K562 (cell line): Measurements from ENCODE around the gene AJM1. TPM values are rescaled to one million over a fixed set of nuclear protein-coding genes. Genes with fewer than 3 reads are reported as not detected.

Experiments
- ATAC-seq: fragments of 200-7000 bp; cut with Tn5 transposase; 3 replicates; pipeline ENCODE4 v1.9.1; 2020; ENCODE audit warnings: moderate library complexity
- BruUV-seq: library from RNA; stranded (reverse); fragments of 400-500 nt; replicated peaks from 2 replicates; lab custom pipeline; 2021; lab: Mats Ljungman, UMichigan
- CTCF ChIA-PET: fragments of 300-600 bp; formaldehyde crosslinking; extraction: SDS; loops from one replicate; lab custom pipeline; 2021; ENCODE audit warnings: low intra/inter-chr PET ratio; lab: Yijun Ruan, JAX
- POLR2A ChIA-PET: fragments of 300-600, 350-650 bp; sonication (Branson Sonifier 250); formaldehyde crosslinking; extraction: SDS; loops from one replicate; lab custom pipeline; 2021; ENCODE audit warnings: antibody characterized with exemption, inconsistent platforms; lab: Yijun Ruan, JAX
- DNase-seq, 4 experiments: peaks; one replicate each; pipeline versions ENCODE4 v3.0.0 to v3.0.0-alpha.2; 2011 to 2018; ENCODE audit warnings: low spot score in 3 of 4, mixed read lengths in 3 of 4; ENCODE audit errors: extremely low read depth in 1 of 4
- FAIRE-seq: peaks from 2 replicates; lab custom pipeline; 2011; peaks lifted over from hg19 to GRCh38; lab: Jason Lieb, UNC
- H2AFZ ChIP-seq: 2 replicates; pipeline ENCODE4 v1.6.0; 2011; ENCODE audit warnings: low read depth, low read length, control low read depth, inconsistent platforms
- H3K27ac ChIP-seq: fragments of 200-600 bp; 3 replicates; pipeline ENCODE4 v1.8.0; 2011; ENCODE audit warnings: low read depth, mild to moderate bottlenecking, control low read depth, inconsistent platforms, low read length, moderate library complexity, mixed read lengths; ENCODE audit errors: extremely low read depth
- H3K27me3 ChIP-seq, 2 experiments: fragments of 300-600 bp in 1 of 2; 2 replicates in 1 of 2; 3 replicates in 1 of 2; pipeline versions ENCODE4 v1.6.0 to v1.8.0; 2011; ENCODE audit warnings: inconsistent platforms in 2 of 2, low read length in 2 of 2, mild to moderate bottlenecking in 1 of 2, mixed read lengths in 1 of 2, moderate library complexity in 1 of 2; ENCODE audit not compliant: control insufficient read depth in 2 of 2, insufficient read depth in 2 of 2
- H3K36me3 ChIP-seq: fragments of 300-600 bp; 3 replicates; pipeline ENCODE4 v1.8.0; 2011; ENCODE audit warnings: mild to moderate bottlenecking, low read length, inconsistent platforms; ENCODE audit not compliant: control insufficient read depth, insufficient read depth
- H3K4me1 ChIP-seq, 2 experiments: fragments of 200-600 bp in 1 of 2; replicated peaks in 1 of 2; 2 replicates in 1 of 2; 3 replicates in 1 of 2; pipeline versions ENCODE4 v1.5.1 to v1.8.0; 2011; ENCODE audit warnings: inconsistent platforms in 2 of 2, low read length in 2 of 2, mild to moderate bottlenecking in 1 of 2, mixed read lengths in 1 of 2, moderate library complexity in 1 of 2; ENCODE audit not compliant: control insufficient read depth in 2 of 2, insufficient read depth in 2 of 2
- H3K4me2 ChIP-seq: 2 replicates; pipeline ENCODE4 v1.6.1; 2011; ENCODE audit warnings: low read length, control low read depth, inconsistent platforms, mixed read lengths; ENCODE audit not compliant: insufficient read depth
- H3K4me3 ChIP-seq: fragments of 200-600 bp; sonication (generic), shearing (Covaris generic); 2 replicates; pipeline ENCODE4 v1.5.1; 2016; ENCODE audit warnings: control low read depth, inconsistent platforms
- H3K79me2 ChIP-seq: fragments of 200-600 bp; 3 replicates; pipeline ENCODE4 v1.8.0; 2011; ENCODE audit warnings: low read length, inconsistent platforms; ENCODE audit not compliant: control insufficient read depth, insufficient read depth
- H3K9ac ChIP-seq, 2 experiments: 2 replicates each; pipeline versions ENCODE4 v1.6.0 to v1.6.1; 2011; ENCODE audit warnings: low read depth in 2 of 2, low read length in 2 of 2, control low read depth in 1 of 2, inconsistent platforms in 1 of 2, mild to moderate bottlenecking in 1 of 2, mixed read lengths in 1 of 2; ENCODE audit not compliant: insufficient read depth in 1 of 2
- H3K9me1 ChIP-seq: one replicate; pipeline ENCODE4 v1.6.0; 2011; ENCODE audit warnings: inconsistent platforms, mild to moderate bottlenecking, low read length, moderate library complexity; ENCODE audit not compliant: control insufficient read depth, insufficient read depth
- H3K9me3 ChIP-seq: replicated peaks from 2 replicates; pipeline ENCODE4 v1.5.1; 2011; ENCODE audit warnings: low read depth, low read length, inconsistent platforms; ENCODE audit not compliant: control insufficient read depth, insufficient read depth
- H4K20me1 ChIP-seq: replicated peaks from 2 replicates; pipeline ENCODE4 v1.6.1; 2011; ENCODE audit warnings: low read length, inconsistent platforms, mixed read lengths; ENCODE audit not compliant: control insufficient read depth, insufficient read depth
- FIP1L1 ChIP-seq: fragments of 200-400 bp; formaldehyde crosslinking; IDR thresholded peaks from 2 replicates; pipeline ENCODE4 v1.6.1; 2018; ENCODE audit warnings: mild to moderate bottlenecking, low read depth, low read length; ENCODE audit not compliant: poor library complexity, severe bottlenecking
- POLR2G ChIP-seq: fragments of 200-400 bp; formaldehyde crosslinking; IDR thresholded peaks from 2 replicates; pipeline ENCODE4 v1.6.1; 2017; ENCODE audit warnings: low read depth, mild to moderate bottlenecking, antibody characterized with exemption, low read length, moderate library complexity
- RBM22 ChIP-seq: fragments of 200-400 bp; formaldehyde crosslinking; IDR thresholded peaks from 2 replicates; pipeline ENCODE4 v1.6.1; 2018; ENCODE audit warnings: low read length, low read depth; ENCODE audit not compliant: poor library complexity, severe bottlenecking
- SRF ChIP-seq, 2 experiments: fragments of 250-450, 450-650 bp in 1 of 2; sonication (Bioruptor Pico) in 1 of 2; sonication (generic) in 1 of 2; formaldehyde crosslinking; IDR thresholded peaks; 2 replicates each; pipeline versions ENCODE4 v1.5.0 to v1.5.1; 2020 to 2022; ENCODE audit warnings: mild to moderate bottlenecking in 1 of 2, missing genetic modification reagents in 1 of 2
- SUPT5H ChIP-seq: fragments of 450-650 bp; IDR thresholded peaks from 2 replicates; pipeline ENCODE4 v1.6.1; 2016
- WGBS: fragments of 100-300 bp; shearing (Covaris generic); methylation state at CpG from one replicate; pipeline ENCODE4 v1.1.6; 2016; ENCODE audit warnings: low coverage, mixed read lengths; ENCODE audit not compliant: insufficient coverage; ENCODE audit errors: missing lambda C conversion rate; 5-methylcytosine and 5-hydroxymethylcytosine counted together
- in situ Hi-C: fragments of 300-500 bp; cut with MboI; formaldehyde crosslinking; loops from 4 replicates; pipeline ENCODE4 v1.15.0; 2018; ENCODE audit warnings: inconsistent platforms, mixed read lengths
- intact Hi-C: fragments of 100-400 bp; cut with micrococcal nuclease; formaldehyde crosslinking; loops from 2 replicates; pipeline ENCODE4 v1.14.2; 2022
- polyA plus RNA-seq, 8 experiments: library from polyadenylated mRNA; depleted of rRNA in 4 of 8; stranded (reverse) in 5 of 8; unstranded in 3 of 8; fragments of >200 nt; fragmentation: Nextera tagmentation in 2 of 8; fragmentation: Illumina TruSeq in 1 of 8; extraction: Ambion mirVana in 2 of 8; extraction: Trizol in 1 of 8; gene quantifications; 2 replicates each; pipeline versions ENCODE4 v1.2.1 to v1.2.3, GENCODE V29; 2011 to 2014; ENCODE audit warnings: inconsistent platforms in 1 of 8, missing spikeins in 1 of 8
- total RNA-seq, 7 experiments: library from RNA; depleted of rRNA in 6 of 7; stranded (reverse); fragments of >200 nt in 6 of 7; fragmentation: Illumina TruSeq in 2 of 7; extraction: Trizol in 2 of 7; gene quantifications; 2 replicates each; pipeline versions ENCODE4 v1.2.1 to v1.2.3, GENCODE V29; 2011 to 2021; ENCODE audit warnings: low replicate concordance in 1 of 7

The AJM1 gene
- total and polyA plus RNA-seq, 9 of the 15 experiments (the other 6 are each of a cell fraction or from before 2014, with no cell fraction given): 0.01 to 3.7 (median 0.65) TPM; not detected in 1

- ChIA-PET POLR2A (interaction anchor here (0.6 to 1.3 kb wide), 3 partner anchors 10 to 380 kb away, joined by 3 to 5 read pairs (median 4); no protein-coding TSS in a partner anchor), CTCF (no interaction called here)
- intact Hi-C loops (no loop called here), in situ Hi-C loops (no loop called here)
- Histone ChIP-seq H4K20me1 (peaks cover 17% of the 10 kb centered on the region), H3K9me1 (peaks cover 3% of the 10 kb centered on the region), H3K36me3 (peaks cover 74% of the 10 kb centered on the region; the same call in 2 of the 3 replicates), H3K4me3 (no peak overlapping the region), H3K4me2 (no peak overlapping the region), H3K9ac (no peak overlapping the region; a peak in 1 of 4 replicates), H3K4me1 (peaks cover 7 to 75% of the 10 kb centered on the region in 2 experiments), H3K79me2 (no peaks in the 10 kb centered on the region)
- ATAC-seq (no peak), FAIRE-seq (no peak)
- no TSS peak for BruUV-seq
- no peak for TF ChIP-seq SRF (CRISPR knock-in tag; IDR thresholded peaks at IDR 0.05)
- peak; percentile 61 for TF ChIP-seq POLR2G
- TF ChIP-seq RBM22: peak; percentile 69
- TF ChIP-seq SUPT5H: peak; percentile 39; the same call in 1 of the 2 replicates
- TF ChIP-seq FIP1L1: peak; percentile 25
- TF ChIP-seq, all 486 proteins: peak for 4
- DNase-seq: no peak
- Histone ChIP-seq H2AFZ (no peak overlapping the region), H3K27me3 (no peaks in the 10 kb centered on the region), H3K9me3 (no peaks in the 10 kb centered on the region), H3K27ac (no peak overlapping the region)
- 84% methylated on average over 19 of the region's 27 CpGs for WGBS
These were observed 5.0 kb upstream of the AJM1 start for GRCh38 chr9:136837146-136837855.
